H1 (cell line): ENCODE measurements around the gene OGG1. TPM values are rescaled to one million over a fixed set of nuclear protein-coding genes. Genes with fewer than 3 reads are reported as not detected.

Experiments
- CTCF ChIA-PET: fragments of 300-600 bp; sonication (Branson Sonifier 250); formaldehyde crosslinking; loops from one replicate; lab custom pipeline; 2021; ENCODE audit not compliant: partially characterized antibody; lab: Charles Lee
- POLR2A ChIA-PET: fragments of 300-600 bp; sonication (Branson Sonifier 250); formaldehyde crosslinking; loops from one replicate; lab custom pipeline; 2021; ENCODE audit warnings: inconsistent platforms; ENCODE audit not compliant: partially characterized antibody; lab: Charles Lee
- DNase-seq, 2 experiments: peaks; one replicate each; pipeline versions ENCODE4 v3.0.0 to v3.0.0-alpha.2; 2010 to 2022; ENCODE audit warnings: low spot score in 2 of 2, low read depth in 1 of 2, mixed read lengths in 1 of 2
- FAIRE-seq: peaks from 2 replicates; lab custom pipeline; 2011; peaks lifted over from hg19 to GRCh38; lab: Jason Lieb, UNC
- H2AFZ ChIP-seq: 2 replicates; pipeline ENCODE4 v1.8.1; 2012; ENCODE audit warnings: low read length, inconsistent platforms
- H2AK5ac ChIP-seq: 2 replicates; pipeline ENCODE4 v1.6.1; 2013; ENCODE audit warnings: low read depth, low read length
- H2BK120ac ChIP-seq: replicated peaks from 2 replicates; pipeline ENCODE3; 2013; ENCODE audit warnings: low read depth, low read length, inconsistent platforms
- H2BK12ac ChIP-seq: 2 replicates; pipeline ENCODE4 v1.6.1; 2013; ENCODE audit warnings: low read depth, low read length
- H2BK15ac ChIP-seq: 2 replicates; pipeline ENCODE4 v1.6.1; 2013; ENCODE audit warnings: low read length
- H2BK20ac ChIP-seq: 2 replicates; pipeline ENCODE4 v1.6.1; 2013; ENCODE audit warnings: low read length
- H2BK5ac ChIP-seq: 2 replicates; pipeline ENCODE4 v1.6.1; 2013; ENCODE audit warnings: low read depth, low read length
- H3K14ac ChIP-seq: 2 replicates; pipeline ENCODE4 v1.6.1; 2013; ENCODE audit warnings: inconsistent platforms; ENCODE audit not compliant: insufficient read length
- H3K18ac ChIP-seq: 2 replicates; pipeline ENCODE4 v1.6.1; 2013; ENCODE audit warnings: low read length; ENCODE audit errors: extremely low read depth
- H3K23ac ChIP-seq: 2 replicates; pipeline ENCODE4 v1.6.1; 2013; ENCODE audit warnings: inconsistent platforms; ENCODE audit not compliant: insufficient read length
- H3K23me2 ChIP-seq: 2 replicates; pipeline ENCODE4 v1.6.1; 2013; ENCODE audit warnings: low read depth, low read length
- H3K27ac ChIP-seq: 2 replicates; pipeline ENCODE4 v1.6.1; 2011; ENCODE audit warnings: low read depth, low read length, inconsistent platforms
- H3K27me3 ChIP-seq, 4 experiments: replicated peaks in 1 of 4; 1 replicate in 1 of 4; 2 replicates in 3 of 4; pipeline versions ENCODE4 v1.6.1 to v1.8.1; 2011 to 2013; ENCODE audit warnings: low read length in 3 of 4, mild to moderate bottlenecking in 3 of 4, inconsistent platforms in 2 of 4, mixed read lengths in 2 of 4, moderate library complexity in 1 of 4; ENCODE audit not compliant: control insufficient read depth in 3 of 4, insufficient read depth in 3 of 4; ENCODE audit errors: extremely low read depth in 1 of 4
- H3K36me3 ChIP-seq, 4 experiments: 2 replicates each; pipeline versions ENCODE4 v1.6.1 to v1.8.1; 2011 to 2013; ENCODE audit warnings: mild to moderate bottlenecking in 4 of 4, low read length in 3 of 4, moderate library complexity in 2 of 4, control low read depth in 1 of 4, inconsistent platforms in 1 of 4; ENCODE audit not compliant: insufficient read depth in 4 of 4, control insufficient read depth in 2 of 4
- H3K4ac ChIP-seq: replicated peaks from 2 replicates; pipeline ENCODE3; 2013; ENCODE audit warnings: low read length, low read depth, mixed read lengths, inconsistent platforms; ENCODE audit not compliant: insufficient read length
- H3K4me1 ChIP-seq, 4 experiments: replicated peaks in 1 of 4; 1 replicate in 1 of 4; 2 replicates in 3 of 4; pipeline versions ENCODE4 v1.6.1 to v1.8.1; 2011 to 2013; ENCODE audit warnings: low read length in 3 of 4, inconsistent platforms in 2 of 4, mixed read lengths in 1 of 4; ENCODE audit not compliant: insufficient read depth in 4 of 4, control insufficient read depth in 3 of 4
- H3K4me2 ChIP-seq, 2 experiments: 2 replicates each; pipeline versions ENCODE4 v1.6.1 to v1.8.1; 2011 to 2013; ENCODE audit warnings: low read depth in 2 of 2, low read length in 2 of 2, control low read depth in 1 of 2, inconsistent platforms in 1 of 2, mild to moderate bottlenecking in 1 of 2; ENCODE audit not compliant: insufficient read depth in 1 of 2
- H3K4me3 ChIP-seq, 4 experiments: fragments of 200-600, 300-600 bp in 1 of 4; sonication (generic), shearing (Covaris generic), sonication (Bioruptor Twin) in 1 of 4; 2 replicates each; pipeline versions ENCODE4 v1.5.1 to v1.8.1; 2011 to 2016; ENCODE audit warnings: low read length in 4 of 4, low read depth in 3 of 4, control low read depth in 2 of 4, inconsistent platforms in 2 of 4, mild to moderate bottlenecking in 2 of 4, mixed read lengths in 1 of 4, moderate library complexity in 1 of 4; ENCODE audit not compliant: insufficient read depth in 2 of 4; ENCODE audit errors: extremely low read depth in 1 of 4
- H3K56ac ChIP-seq: replicated peaks from 2 replicates; pipeline ENCODE3; 2013; ENCODE audit warnings: low read depth, mild to moderate bottlenecking, mixed read lengths, low read length, inconsistent platforms; ENCODE audit not compliant: insufficient read length
- H3K79me1 ChIP-seq: 2 replicates; pipeline ENCODE4 v1.6.1; 2013; ENCODE audit warnings: low read depth, low read length, control low read depth
- H3K79me2 ChIP-seq, 2 experiments: 2 replicates each; pipeline versions ENCODE4 v1.6.1 to v1.8.1; 2012 to 2013; ENCODE audit warnings: low read length in 2 of 2, mild to moderate bottlenecking in 2 of 2, inconsistent platforms in 1 of 2; ENCODE audit not compliant: insufficient read depth in 2 of 2, control insufficient read depth in 1 of 2
- H3K9ac ChIP-seq, 4 experiments: replicated peaks in 1 of 4; 1 replicate in 1 of 4; 2 replicates in 3 of 4; pipeline versions ENCODE4 v1.6.1 to v1.8.1; 2011 to 2013; ENCODE audit warnings: low read depth in 3 of 4, low read length in 3 of 4, control low read depth in 2 of 4, mild to moderate bottlenecking in 2 of 4, moderate library complexity in 2 of 4, inconsistent platforms in 1 of 4; ENCODE audit errors: extremely low read depth in 1 of 4
- H3K9me3 ChIP-seq, 2 experiments: 2 replicates each; pipeline versions ENCODE4 v1.6.1 to v1.8.1; 2012 to 2013; ENCODE audit warnings: mild to moderate bottlenecking in 2 of 2, moderate library complexity in 2 of 2, control low read depth in 1 of 2, inconsistent platforms in 1 of 2, low read depth in 1 of 2, low read length in 1 of 2, mixed read lengths in 1 of 2; ENCODE audit not compliant: insufficient read depth in 2 of 2
- H4K20me1 ChIP-seq, 2 experiments: replicated peaks in 1 of 2; 2 replicates each; pipeline versions ENCODE3 to v1.8.1; 2011 to 2013; ENCODE audit warnings: inconsistent platforms in 2 of 2, low read length in 2 of 2, mild to moderate bottlenecking in 1 of 2; ENCODE audit not compliant: insufficient read depth in 2 of 2, control insufficient read depth in 1 of 2
- H4K5ac ChIP-seq: 2 replicates; pipeline ENCODE4 v1.6.1; 2013; ENCODE audit warnings: low read length, low read depth, mixed read lengths, inconsistent platforms; ENCODE audit not compliant: insufficient read length
- H4K8ac ChIP-seq: 2 replicates; pipeline ENCODE4 v1.8.0; 2013; ENCODE audit warnings: mild to moderate bottlenecking, moderate library complexity, low read length, inconsistent platforms; ENCODE audit not compliant: insufficient read depth; ENCODE audit errors: extremely low read depth
- H4K91ac ChIP-seq: replicated peaks from 2 replicates; pipeline ENCODE3; 2013; ENCODE audit warnings: low read length, mixed read lengths, inconsistent platforms; ENCODE audit not compliant: insufficient read length
- CBX8 ChIP-seq: fragments of 300-800, 300-1000 bp; sonication (generic); IDR thresholded peaks from 2 replicates; pipeline ENCODE4 v1.7.1; 2016; ENCODE audit warnings: low read depth, low read length, borderline replicate concordance
- CHD2 ChIP-seq: IDR thresholded peaks from 2 replicates; pipeline ENCODE4 v1.6.1; 2012; ENCODE audit warnings: low read length, improper control_type of control experiment
- EZH2 ChIP-seq: fragments of 200-600 bp; sonication (generic); IDR thresholded peaks from 2 replicates; pipeline ENCODE4 v1.7.1; 2012; ENCODE audit warnings: low read depth, mild to moderate bottlenecking, moderate library complexity, low read length, inconsistent platforms; ENCODE audit not compliant: severe bottlenecking
- KDM4A ChIP-seq: IDR thresholded peaks from one replicate; pipeline ENCODE4 v1.7.1; 2012; ENCODE audit warnings: low read depth, mild to moderate bottlenecking, moderate library complexity, low read length, inconsistent platforms; ENCODE audit not compliant: severe bottlenecking
- KDM5A ChIP-seq: fragments of 200-600 bp; IDR thresholded peaks from 2 replicates; pipeline ENCODE4 v1.7.1; 2012; ENCODE audit warnings: mild to moderate bottlenecking, low read length, inconsistent platforms, mixed read lengths
- MAFK ChIP-seq: IDR thresholded peaks from 2 replicates; pipeline ENCODE4 v1.6.1; 2012; ENCODE audit warnings: low read depth, mild to moderate bottlenecking, improper control_type of control experiment, low read length
- RBBP5 ChIP-seq: IDR thresholded peaks from 2 replicates; pipeline ENCODE4 v1.7.1; 2012; ENCODE audit warnings: low read depth, mild to moderate bottlenecking, inconsistent platforms, low read length, moderate library complexity, borderline replicate concordance
- SIX5 ChIP-seq: IDR thresholded peaks from 2 replicates; pipeline ENCODE4 v1.6.1; 2011; ENCODE audit warnings: mild to moderate bottlenecking, low read depth, low read length
- TEAD4 ChIP-seq: IDR thresholded peaks from 2 replicates; pipeline ENCODE4 v1.6.1; 2012; ENCODE audit warnings: low read depth, low read length, inconsistent platforms, mixed read lengths
- whole genome bisulfite sequencing, 2 experiments: shearing (Covaris generic) in 1 of 2; methylation state at CpG; one replicate each; pipeline versions ENCODE4 v1.1.6 to v1.1.7; 2013 to 2015; ENCODE audit warnings: low lambda C conversion rate in 2 of 2, mixed read lengths in 2 of 2, inconsistent platforms in 1 of 2, low coverage in 1 of 2, missing lambda C conversion rate in 1 of 2; ENCODE audit not compliant: insufficient replicate concordance in 2 of 2, insufficient coverage in 1 of 2, insufficient read length in 1 of 2; ENCODE audit errors: extremely low coverage in 1 of 2, missing lambda C conversion rate in 1 of 2; 5-methylcytosine and 5-hydroxymethylcytosine counted together
- polyA plus RNA-seq, 7 experiments: library from polyadenylated mRNA; depleted of rRNA in 3 of 7; stranded (reverse) in 5 of 7; unstranded in 2 of 7; fragments of >200 nt in 5 of 7; fragments of 200-250 nt in 2 of 7; gene quantifications; 1 replicate in 5 of 7; 2 replicates in 1 of 7; 4 replicates in 1 of 7; pipeline versions ENCODE4 v1.2.1 to v1.2.3, GENCODE V29; 2011 to 2013; ENCODE audit warnings: missing spikeins in 2 of 7, mixed read lengths in 2 of 7
- total RNA-seq: library from RNA; stranded (reverse); fragmentation: NEBNext Ultra II Directional; extraction: Animal tissue kit (Norgen Biotek cat#: 25700); gene quantifications from 2 replicates; pipeline ENCODE4 v1.2.1, GENCODE V29; 2021
- TF ChIP-seq, protein P1 (sequence below): IDR thresholded peaks from 2 replicates; pipeline ENCODE4 v1.6.1; 2012; ENCODE audit warnings: low read length, inconsistent platforms
- TF ChIP-seq, protein P2 (sequence below): IDR thresholded peaks from 2 replicates; pipeline ENCODE4 v1.6.1; 2012; ENCODE audit warnings: inconsistent platforms

The OGG1 gene
- total and polyA plus RNA-seq, 2 of the 8 experiments (the other 6 are each of a cell fraction or from before 2014, with no cell fraction given): 29.6 to 46.8 TPM

GRCh38 chr3:9762871-9763270 lies 13.1 kb downstream of the OGG1 start:
- no peak overlapping the region for H2AK5ac ChIP-seq
- no peak overlapping the region for H2BK20ac ChIP-seq
- no peak overlapping the region for H3K27ac ChIP-seq
- H3K18ac ChIP-seq: no peak overlapping the region
- H3K23me2 ChIP-seq: no peaks in the 10 kb centered on the region
- no peak overlapping the region for H2BK12ac ChIP-seq
- H4K5ac ChIP-seq: no peak overlapping the region
- no peaks in the 10 kb centered on the region for H3K79me1 ChIP-seq
- peaks cover 0 to 7% of the 10 kb centered on the region in 2 experiments for H4K20me1 ChIP-seq
- ChIA-PET POLR2A (interaction anchor here (0.6 to 4.1 kb wide), 9 partner anchors 10 to 248 kb away, joined by 3 to 31 read pairs (median 3); partner anchors contain the start of gene OGG1), CTCF (interaction anchor here (1.0 to 1.4 kb wide), 2 partner anchors 25 to 35 kb away, joined by 3 to 4 read pairs; no protein-coding TSS in a partner anchor)
- H3K79me2 ChIP-seq: no peaks in the 10 kb centered on the region
- H3K56ac ChIP-seq: no peak overlapping the region
- no peak overlapping the region for H4K91ac ChIP-seq
- H3K23ac ChIP-seq: no peak overlapping the region
- no peak overlapping the region for H3K9ac ChIP-seq
- no peak overlapping the region for H3K4ac ChIP-seq
- no peak overlapping the region for H4K8ac ChIP-seq
- H3K27me3 ChIP-seq: no peaks in the 10 kb centered on the region; a peak in 3 of 7 replicates
- no peak overlapping the region for H3K4me3 ChIP-seq
- no peak overlapping the region for H3K14ac ChIP-seq
- peaks cover 0 to 7% (median 0%) of the 10 kb centered on the region in 4 experiments; a peak in 1 of 7 replicates for H3K4me1 ChIP-seq
- no peak overlapping the region for H3K4me2 ChIP-seq
- WGBS, 2 experiments: 89% methylated on average over 8 of the region's 8 CpGs; no CpG with 5 or more reads in 1 of the 2 experiments
- peaks cover 0 to 13% (median 2%) of the 10 kb centered on the region in 4 experiments; a peak in 4 of 8 replicates for H3K36me3 ChIP-seq
- FAIRE-seq: no peak
- H3K9me3 ChIP-seq: no peaks in the 10 kb centered on the region
- no peak overlapping the region for H2BK120ac ChIP-seq
- no peak for DNase-seq
- H2BK15ac ChIP-seq: no peak overlapping the region
- H2AFZ ChIP-seq: no peak overlapping the region
- no peak overlapping the region for H2BK5ac ChIP-seq
- TF ChIP-seq, protein P1, sequence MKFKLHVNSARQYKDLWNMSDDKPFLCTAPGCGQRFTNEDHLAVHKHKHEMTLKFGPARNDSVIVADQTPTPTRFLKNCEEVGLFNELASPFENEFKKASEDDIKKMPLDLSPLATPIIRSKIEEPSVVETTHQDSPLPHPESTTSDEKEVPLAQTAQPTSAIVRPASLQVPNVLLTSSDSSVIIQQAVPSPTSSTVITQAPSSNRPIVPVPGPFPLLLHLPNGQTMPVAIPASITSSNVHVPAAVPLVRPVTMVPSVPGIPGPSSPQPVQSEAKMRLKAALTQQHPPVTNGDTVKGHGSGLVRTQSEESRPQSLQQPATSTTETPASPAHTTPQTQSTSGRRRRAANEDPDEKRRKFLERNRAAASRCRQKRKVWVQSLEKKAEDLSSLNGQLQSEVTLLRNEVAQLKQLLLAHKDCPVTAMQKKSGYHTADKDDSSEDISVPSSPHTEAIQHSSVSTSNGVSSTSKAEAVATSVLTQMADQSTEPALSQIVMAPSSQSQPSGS: no peak
- TF ChIP-seq EZH2: no peak
- no peak for TF ChIP-seq MAFK
- no peak for TF ChIP-seq TEAD4
- TF ChIP-seq SIX5: no peak
- no peak for TF ChIP-seq KDM4A
- no peak for TF ChIP-seq CHD2
- TF ChIP-seq, protein P2, sequence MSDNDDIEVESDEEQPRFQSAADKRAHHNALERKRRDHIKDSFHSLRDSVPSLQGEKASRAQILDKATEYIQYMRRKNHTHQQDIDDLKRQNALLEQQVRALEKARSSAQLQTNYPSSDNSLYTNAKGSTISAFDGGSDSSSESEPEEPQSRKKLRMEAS: no peak
- no peak for TF ChIP-seq KDM5A
- no peak for TF ChIP-seq RBBP5
- TF ChIP-seq CBX8: no peak
